Naive thymus-derived CD4-positive, alpha-beta T cell (primary cell): ENCODE results near the gene MPRIP. TPM values are rescaled to one million over a fixed set of nuclear protein-coding genes. Genes with fewer than 3 reads are reported as not detected.

Experiments used
- ATAC-seq: fragments of 150-1000 bp; cut with Tn5 transposase; 2 replicates; pipeline ENCODE4 v1.10.0; 2021; ENCODE audit warnings: mild to moderate bottlenecking, moderate library complexity
- CTCF ChIA-PET: fragments of 350-600 bp; sonication (Branson Sonifier 250); formaldehyde crosslinking; loops from one replicate; lab custom pipeline; 2021; ENCODE audit warnings: antibody characterized with exemption; lab: Charles Lee
- POLR2A ChIA-PET: fragments of 350-600 bp; sonication (Branson Sonifier 250); formaldehyde crosslinking; loops from one replicate; lab custom pipeline; 2021; ENCODE audit warnings: antibody characterized with exemption, inconsistent platforms; lab: Charles Lee
- DNase-seq, 9 donors: peaks; one replicate each; pipeline versions ENCODE4 v3.0.0 to v3.0.0-alpha.2; 2020 to 2022; ENCODE audit warnings: mixed read lengths in 1 of 9
- H3K27ac ChIP-seq: one replicate; pipeline ENCODE4 v1.7.0; 2013; ENCODE audit warnings: mild to moderate bottlenecking, low read depth, low read length, moderate library complexity
- H3K27me3 ChIP-seq, 2 donors: one replicate each; pipeline ENCODE4 v1.7.0; 2013; ENCODE audit warnings: low read length in 2 of 2, mild to moderate bottlenecking in 2 of 2, moderate library complexity in 2 of 2; ENCODE audit not compliant: control insufficient read depth in 2 of 2, insufficient read depth in 2 of 2
- H3K36me3 ChIP-seq, 3 experiments: 1 replicate in 2 of 3; 2 replicates in 1 of 3; pipeline ENCODE4 v1.7.0; 2013; ENCODE audit warnings: low read length in 3 of 3, mild to moderate bottlenecking in 3 of 3, moderate library complexity in 1 of 3; ENCODE audit not compliant: insufficient read depth in 3 of 3, control insufficient read depth in 2 of 3
- H3K4me1 ChIP-seq, 2 donors: one replicate each; pipeline ENCODE4 v1.7.0; 2013; ENCODE audit warnings: low read length in 2 of 2, mild to moderate bottlenecking in 2 of 2, moderate library complexity in 1 of 2; ENCODE audit not compliant: control insufficient read depth in 2 of 2, insufficient read depth in 2 of 2
- H3K4me3 ChIP-seq: 2 replicates; pipeline ENCODE4 v1.7.0; 2013; ENCODE audit warnings: mild to moderate bottlenecking, low read length
- H3K9me3 ChIP-seq, 3 experiments: 1 replicate in 2 of 3; 2 replicates in 1 of 3; pipeline ENCODE4 v1.7.0; 2013; ENCODE audit warnings: low read length in 3 of 3; ENCODE audit not compliant: control insufficient read depth in 2 of 3
- H3K27ac Mint-ChIP-seq, 9 donors: one replicate each; pipeline ENCODE4 v1.8.0; 2020 to 2022; ENCODE audit warnings: mixed read lengths in 9 of 9, mild to moderate bottlenecking in 8 of 9, moderate library complexity in 5 of 9, inconsistent platforms in 2 of 9
- H3K27me3 Mint-ChIP-seq, 5 donors: one replicate each; pipeline ENCODE4 v1.8.0; 2021 to 2022; ENCODE audit warnings: mixed read lengths in 5 of 5, mild to moderate bottlenecking in 1 of 5
- H3K36me3 Mint-ChIP-seq, 5 donors: one replicate each; pipeline ENCODE4 v1.8.0; 2020 to 2022; ENCODE audit warnings: mixed read lengths in 5 of 5, mild to moderate bottlenecking in 3 of 5, inconsistent platforms in 1 of 5
- H3K4me1 Mint-ChIP-seq, 7 donors: one replicate each; pipeline ENCODE4 v1.8.0; 2020 to 2022; ENCODE audit warnings: mixed read lengths in 7 of 7, mild to moderate bottlenecking in 3 of 7, inconsistent platforms in 1 of 7
- H3K4me3 Mint-ChIP-seq, 10 donors: one replicate each; pipeline ENCODE4 v1.8.0; 2020 to 2022; ENCODE audit warnings: mild to moderate bottlenecking in 10 of 10, mixed read lengths in 10 of 10, moderate library complexity in 6 of 10, inconsistent platforms in 2 of 10
- H3K9me3 Mint-ChIP-seq, 11 donors: one replicate each; pipeline ENCODE4 v1.8.0; 2020 to 2022; ENCODE audit warnings: mixed read lengths in 11 of 11, mild to moderate bottlenecking in 4 of 11, inconsistent platforms in 1 of 11, moderate library complexity in 1 of 11
- intact Hi-C, 2 donors: fragments of 100-400 bp; cut with micrococcal nuclease; formaldehyde crosslinking; loops; one replicate each; pipeline ENCODE4 v1.15.1; 2023
- polyA plus RNA-seq, 2 donors: library from polyadenylated mRNA; unstranded; fragments of 300-500 nt; fragmentation: Illumina TruSeq; gene quantifications; one replicate each; pipeline ENCODE4 v1.2.3, GENCODE V29; 2021
- total RNA-seq, 6 experiments: library from RNA in 5 of 6; stranded (reverse) in 5 of 6; gene quantifications; 1 replicate in 5 of 6; 2 replicates in 1 of 6; pipeline ENCODE4 v1.2.3 and lab custom pipeline; 2021 to 2026

Gene MPRIP
- total and polyA plus RNA-seq, 7 experiments from 2014 or later = 18.6 to 259 (median 196) TPM

DNA sequence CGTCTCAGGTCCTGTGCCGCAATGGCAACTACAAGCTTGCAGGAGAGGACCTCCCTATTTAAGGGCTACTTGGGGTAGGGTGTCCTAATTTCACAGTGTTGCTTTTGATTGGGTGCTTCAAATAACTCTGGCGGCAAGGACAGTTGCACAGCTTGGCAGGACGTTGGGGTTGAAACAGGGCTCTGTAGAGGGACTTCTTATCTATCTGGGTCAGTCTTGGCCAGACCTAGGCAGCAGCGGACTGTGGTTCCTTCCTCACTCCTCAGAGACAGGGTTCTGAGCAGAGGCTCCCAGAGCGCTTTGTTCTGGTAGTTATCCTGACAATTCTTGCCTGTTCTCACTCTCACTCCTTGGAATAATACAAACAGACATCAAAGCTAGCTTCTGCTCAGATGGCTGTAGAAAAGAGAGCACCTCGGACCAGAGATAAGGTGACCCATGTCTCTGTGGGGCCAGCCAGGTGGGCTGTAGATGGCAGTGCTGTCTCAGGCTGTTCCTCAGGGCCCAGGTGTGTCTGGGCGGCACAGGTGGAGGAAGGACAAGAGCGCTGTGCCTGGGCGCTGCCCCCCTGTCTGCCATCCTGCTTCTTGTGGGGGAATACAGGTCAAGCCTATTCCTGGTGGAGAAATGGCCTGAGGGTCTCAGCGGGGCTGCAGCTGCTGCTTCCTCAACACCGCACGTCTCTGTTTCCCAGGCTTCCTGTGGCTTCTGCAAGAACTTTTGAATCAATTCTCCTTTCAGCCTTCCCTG, 102.8 kb downstream of the MPRIP start:
- POLR2A ChIA-PET = interaction anchor here (1.2 kb wide), 1 partner anchor 8 kb away, joined by 5 read pairs; no protein-coding TSS in a partner anchor
- H3K4me1 Mint-ChIP-seq = peaks cover 8 to 25% (median 13%) of the 10 kb centered on the region in 7 donors
- H3K9me3 Mint-ChIP-seq = no peaks in the 10 kb centered on the region
- Histone ChIP-seq H3K9me3 (no peaks in the 10 kb centered on the region), H3K36me3 (peaks cover 5 to 81% (median 10%) of the 10 kb centered on the region in 3 experiments), H3K4me3 (no peak overlapping the region), H3K4me1 (peaks cover 0 to 2% of the 10 kb centered on the region in 2 donors), H3K27ac (no peak overlapping the region), H3K27me3 (no peaks in the 10 kb centered on the region)
- no peak overlapping the region for H3K4me3 Mint-ChIP-seq
- intact Hi-C loops = loop anchor here (5.0 kb wide), 2 partner anchors 37 to 62 kb away; partner anchors contain the start of gene PLD6 (in 1 of the 2)
- DNase-seq = no peak
- CTCF ChIA-PET = interaction anchor here (1.1 kb wide), 1 partner anchor 37 kb away, joined by 3 read pairs; no protein-coding TSS in a partner anchor
- H3K27me3 Mint-ChIP-seq = no peaks in the 10 kb centered on the region
- peak overlapping the region in 3 of 9 donors; percentile 17 to 87 (median 62) for H3K27ac Mint-ChIP-seq
- H3K36me3 Mint-ChIP-seq = peaks cover 4 to 43% (median 10%) of the 10 kb centered on the region in 5 donors
- no peak for ATAC-seq

DNA sequence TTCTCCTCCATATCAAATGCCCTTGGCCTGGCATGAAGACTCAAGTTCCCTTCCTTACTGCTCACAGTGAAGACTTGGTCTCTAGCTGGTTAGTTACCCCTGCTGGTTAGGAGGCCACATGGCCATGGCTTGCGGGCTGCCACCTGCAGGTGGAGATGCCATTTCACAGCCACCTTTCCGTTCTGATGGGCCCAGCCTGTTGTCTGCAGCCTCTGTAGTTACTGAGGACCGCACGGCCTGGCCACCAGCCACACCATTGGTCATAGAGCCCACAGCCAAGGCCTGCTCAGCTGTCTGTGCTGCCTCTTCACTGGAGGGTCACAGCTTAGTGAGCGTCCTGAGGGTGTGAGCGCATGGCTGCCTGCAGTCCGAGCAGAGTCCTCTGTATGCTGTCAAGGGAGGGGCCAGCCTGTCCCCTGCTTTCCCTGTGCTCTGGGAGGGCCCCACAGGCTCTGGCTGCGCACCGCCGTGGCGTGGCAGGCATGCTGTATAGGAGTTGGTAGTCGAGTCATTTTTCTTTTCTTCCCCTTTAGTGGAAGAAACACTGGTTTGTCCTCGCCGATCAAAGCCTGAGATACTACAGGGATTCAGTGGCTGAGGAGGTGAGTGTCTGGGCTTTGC, 104.6 kb downstream of the MPRIP start:
- ATAC-seq (peak; percentile 52), DNase-seq (peak in 4 of 9 donors; percentile 18 to 33 (median 30))
- peaks cover 5 to 76% (median 14%) of the 10 kb centered on the region in 3 experiments for H3K36me3 ChIP-seq
- Mint-ChIP-seq H3K27ac (peak overlapping the region in 6 of 9 donors; percentile 38 to 64 (median 59)), H3K27me3 (no peaks in the 10 kb centered on the region), H3K9me3 (no peaks in the 10 kb centered on the region), H3K4me1 (peaks cover 3 to 27% (median 13%) of the 10 kb centered on the region in 7 donors), H3K36me3 (peaks cover 7 to 51% (median 21%) of the 10 kb centered on the region in 5 donors), H3K4me3 (no peak overlapping the region)
- H3K4me1 ChIP-seq = peaks cover 0 to 3% of the 10 kb centered on the region in 2 donors
- no peak overlapping the region for H3K27ac ChIP-seq
- H3K27me3 ChIP-seq = no peaks in the 10 kb centered on the region
- ChIA-PET CTCF (interaction anchor here (0.6 kb wide), 2 partner anchors 78 to 157 kb away, joined by 3 read pairs; no protein-coding TSS in a partner anchor), POLR2A (interaction anchor here (0.6 kb wide), 1 partner anchor 878 kb away, joined by 6 read pairs; no protein-coding TSS in a partner anchor)
- intact Hi-C loops = loop anchor here in 1 of 2 donors (1.0 to 5.0 kb wide), 2 partner anchors 35 to 145 kb away; no protein-coding TSS in a partner anchor
- H3K4me3 ChIP-seq = no peak overlapping the region
- no peaks in the 10 kb centered on the region for H3K9me3 ChIP-seq

DNA sequence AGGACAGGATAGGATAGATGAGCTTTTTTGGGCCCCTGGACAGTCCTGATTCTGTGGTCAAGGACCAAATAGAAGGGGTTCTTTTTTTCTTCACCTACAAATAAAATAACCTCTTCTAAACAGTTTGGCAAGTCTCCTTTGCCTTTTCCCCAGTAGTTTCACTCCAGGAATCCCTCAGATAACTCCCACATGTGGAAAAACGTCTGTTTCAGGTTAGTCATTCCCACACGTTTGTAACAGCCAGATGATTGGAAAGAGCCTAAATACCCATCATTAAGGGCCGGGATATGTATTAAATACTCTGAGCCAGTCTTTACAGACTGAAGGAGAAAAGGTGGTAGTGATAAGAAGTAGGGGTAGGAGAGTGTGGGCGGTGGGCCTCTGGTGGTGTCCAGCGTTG, 105.6 kb downstream of the MPRIP start:
- DNase-seq = no peak
- H3K27ac Mint-ChIP-seq = peak overlapping the region in 3 of 9 donors; percentile 9 to 25 (median 24)
- no peaks in the 10 kb centered on the region for H3K27me3 ChIP-seq
- ATAC-seq = no peak
- H3K36me3 ChIP-seq = peaks cover 5 to 74% (median 14%) of the 10 kb centered on the region in 3 experiments
- peaks cover 4 to 10% of the 10 kb centered on the region in 2 donors for H3K4me1 ChIP-seq
- peaks cover 4 to 50% (median 28%) of the 10 kb centered on the region in 5 donors for H3K36me3 Mint-ChIP-seq
- no peaks in the 10 kb centered on the region for H3K9me3 ChIP-seq
- no peaks in the 10 kb centered on the region for H3K9me3 Mint-ChIP-seq
- no peak overlapping the region for H3K27ac ChIP-seq
- H3K27me3 Mint-ChIP-seq = no peaks in the 10 kb centered on the region
- H3K4me3 ChIP-seq = no peak overlapping the region
- H3K4me3 Mint-ChIP-seq = no peak overlapping the region
- ChIA-PET POLR2A (interaction anchor here (1.0 kb wide), 1 partner anchor 38 kb away, joined by 3 read pairs; no protein-coding TSS in a partner anchor), CTCF (no interaction called here)
- H3K4me1 Mint-ChIP-seq = peaks cover 8 to 32% (median 17%) of the 10 kb centered on the region in 7 donors
- intact Hi-C loops = loop anchor here in 1 of 2 donors (5.0 kb wide), 1 partner anchor 34 kb away; no protein-coding TSS in a partner anchor

DNA sequence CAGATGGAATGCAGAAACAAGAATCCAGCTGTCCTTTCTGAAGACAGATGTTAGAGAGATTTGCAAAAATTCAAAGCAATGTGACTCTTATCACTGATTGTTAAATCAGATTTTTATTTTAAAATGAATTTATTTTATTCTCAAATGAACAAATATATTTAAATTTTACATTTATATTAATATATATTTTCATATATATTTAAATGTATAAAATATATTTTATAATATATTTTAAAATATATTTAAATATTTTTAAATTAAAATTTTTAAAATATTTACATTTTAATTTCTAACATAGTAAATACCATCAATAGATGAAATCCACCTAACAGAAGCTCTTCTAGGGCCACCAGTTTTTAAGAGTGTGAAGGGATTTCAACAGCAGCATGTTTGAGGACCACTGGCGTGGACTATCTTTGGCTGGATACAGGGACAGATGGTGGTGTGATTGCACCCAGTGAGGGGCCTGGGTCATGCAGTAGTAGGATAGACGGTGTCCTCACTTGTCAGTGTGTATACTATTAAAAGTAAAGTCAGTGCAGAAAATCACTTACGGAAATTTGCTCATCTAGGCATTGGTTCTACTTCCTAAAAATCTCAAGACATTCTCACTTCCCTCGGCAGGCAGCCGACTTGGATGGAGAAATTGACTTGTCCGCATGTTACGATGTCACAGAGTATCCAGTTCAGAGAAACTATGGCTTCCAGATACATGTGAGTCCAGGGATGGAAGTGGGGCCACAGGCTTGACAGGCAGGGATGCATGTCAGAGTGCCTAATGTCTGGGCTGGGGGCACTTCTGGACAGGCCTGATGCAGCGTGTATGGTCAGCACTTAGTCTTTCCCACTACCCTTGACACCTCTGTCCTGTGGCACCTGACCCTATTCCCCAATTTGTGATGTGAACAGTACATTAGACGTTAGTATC, 107.5 kb downstream of the MPRIP start:
- H3K9me3 Mint-ChIP-seq = no peaks in the 10 kb centered on the region
- H3K27ac Mint-ChIP-seq = peak overlapping the region in 2 of 9 donors; percentile 32 to 38
- intact Hi-C loops = loop anchor here in 1 of 2 donors (5.0 to 10.0 kb wide), 2 partner anchors 33 to 55 kb away; partner anchors contain the start of gene PLD6
- Histone ChIP-seq H3K4me1 (peaks cover 13 to 29% of the 10 kb centered on the region in 2 donors), H3K27me3 (no peaks in the 10 kb centered on the region), H3K9me3 (no peaks in the 10 kb centered on the region), H3K36me3 (peaks cover 0 to 75% (median 14%) of the 10 kb centered on the region in 3 experiments), H3K27ac (no peak overlapping the region), H3K4me3 (no peak overlapping the region)
- no peak for DNase-seq
- no peak overlapping the region for H3K4me3 Mint-ChIP-seq
- peaks cover 25 to 48% (median 33%) of the 10 kb centered on the region in 7 donors for H3K4me1 Mint-ChIP-seq
- peaks cover 9 to 56% (median 34%) of the 10 kb centered on the region in 5 donors for H3K36me3 Mint-ChIP-seq
- H3K27me3 Mint-ChIP-seq = no peaks in the 10 kb centered on the region
- CTCF ChIA-PET = interaction anchor here (0.7 kb wide), 1 partner anchor 9 kb away, joined by 6 read pairs; no protein-coding TSS in a partner anchor
- ATAC-seq = peak; percentile 39
- POLR2A ChIA-PET = interaction anchor here (0.6 to 0.7 kb wide), 2 partner anchors 108 to 153 kb away, joined by 3 to 4 read pairs; no protein-coding TSS in a partner anchor

DNA sequence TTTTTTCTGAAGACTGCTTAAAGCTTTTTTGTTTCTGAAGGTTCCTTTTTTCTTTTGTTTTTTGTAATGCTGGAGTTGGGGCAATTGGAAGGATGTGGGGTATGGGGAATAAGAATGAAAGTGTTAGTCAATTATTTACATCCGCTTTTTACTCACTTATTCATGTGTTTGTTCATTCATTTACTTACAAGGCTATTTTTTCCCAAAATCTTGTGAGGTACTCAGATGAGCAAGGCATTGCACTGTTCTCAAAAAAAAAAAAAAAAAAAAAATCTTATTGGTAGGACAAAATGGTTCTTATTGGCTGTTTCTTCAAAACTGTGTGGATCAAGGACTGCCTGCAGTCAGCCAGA, 108.2 kb downstream of the MPRIP start:
- POLR2A ChIA-PET = interaction anchor here (0.6 kb wide), 1 partner anchor 152 kb away, joined by 3 read pairs; no protein-coding TSS in a partner anchor
- Histone ChIP-seq H3K4me1 (peaks cover 13 to 33% of the 10 kb centered on the region in 2 donors), H3K27ac (no peak overlapping the region), H3K9me3 (no peaks in the 10 kb centered on the region), H3K4me3 (no peak overlapping the region), H3K36me3 (peaks cover 0 to 73% (median 14%) of the 10 kb centered on the region in 3 experiments), H3K27me3 (no peaks in the 10 kb centered on the region)
- Mint-ChIP-seq H3K4me1 (peaks cover 28 to 48% (median 39%) of the 10 kb centered on the region in 7 donors), H3K4me3 (no peak overlapping the region), H3K27ac (peak overlapping the region in 1 of 9 donors; percentile 32), H3K9me3 (no peaks in the 10 kb centered on the region), H3K36me3 (peaks cover 11 to 55% (median 35%) of the 10 kb centered on the region in 5 donors), H3K27me3 (no peaks in the 10 kb centered on the region)
- CTCF ChIA-PET = no interaction called here
- intact Hi-C loops = loop anchor here in 1 of 2 donors (10.0 kb wide), 1 partner anchor 54 kb away; the partner anchor contains the start of gene PLD6
- DNase-seq (no peak), ATAC-seq (peak; percentile 12)
